Colonic mucosa (tissue), 4 donors: ENCODE measurements around the gene CEP85L. TPM values are rescaled to one million over a fixed set of nuclear protein-coding genes. Genes with fewer than 3 reads are reported as not detected.
A peak's percentile ranks its signal among the peaks of the same experiment; 100 is the strongest.

Experiments
- DNase-seq: peaks from one replicate; pipeline ENCODE4 v3.0.0-alpha.2; 2020
- H3K27ac ChIP-seq: fragments of 200-600 bp; one replicate; pipeline ENCODE4 v1.8.0; 2021
- H3K27me3 ChIP-seq: fragments of 200-600 bp; one replicate; pipeline ENCODE4 v1.8.0; 2021
- H3K36me3 ChIP-seq: fragments of 200-600 bp; one replicate; pipeline ENCODE4 v1.8.0; 2021
- H3K4me1 ChIP-seq: fragments of 200-600 bp; one replicate; pipeline ENCODE4 v1.8.0; 2021; ENCODE audit warnings: mild to moderate bottlenecking
- H3K4me3 ChIP-seq: fragments of 200-600 bp; one replicate; pipeline ENCODE4 v1.8.0; 2021
- H3K9ac ChIP-seq, 2 donors: one replicate each; pipeline ENCODE4 v1.7.0; 2013; ENCODE audit warnings: control low read depth in 2 of 2, low read depth in 2 of 2, low read length in 2 of 2
- H3K9me3 ChIP-seq: fragments of 200-600 bp; one replicate; pipeline ENCODE4 v1.8.0; 2021
- CTCF ChIP-seq: fragments of 200-600 bp; IDR thresholded peaks from one replicate; pipeline ENCODE4 v1.8.0; 2022; ENCODE audit warnings: antibody characterized with exemption, mild to moderate bottlenecking
- intact Hi-C: fragments of 100-400 bp; cut with DNase I; formaldehyde crosslinking; loops from one replicate; pipeline ENCODE4 v1.14.1; 2022
- total RNA-seq, 2 donors: library from RNA; stranded (reverse); fragmentation: NEBNext Ultra II Directional in 1 of 2; extraction: Animal tissue kit (Norgen Biotek cat#: 25700) in 1 of 2; gene quantifications; one replicate each; pipeline ENCODE4 v1.2.1, GENCODE V29; 2021
- donor health status: healthy.
- donor health status: DM: no; HTN: no; CAD: no.
- donor health status: DM: no; HTN: no; CAD: no.

CEP85L gene
- total RNA-seq, 2 donors from 2014 or later: 2.9 to 3.2 TPM

GRCh38 chr6:118660218-118660569 lies 8.8 kb upstream of the CEP85L start:
- Histone ChIP-seq H3K9me3 (no peaks in the 10 kb centered on the region), H3K4me1 (no peaks in the 10 kb centered on the region), H3K9ac (no peak overlapping the region), H3K36me3 (no peaks in the 10 kb centered on the region), H3K4me3 (no peak overlapping the region), H3K27ac (no peak overlapping the region), H3K27me3 (no peaks in the 10 kb centered on the region)
- DNase-seq: no peak
- no peak for TF ChIP-seq CTCF
- intact Hi-C loops: no loop called here

GRCh38 chr6:118659513-118660217 lies 8.3 kb upstream of the CEP85L start:
- Histone ChIP-seq H3K27ac (no peak overlapping the region), H3K4me3 (no peak overlapping the region)

GRCh38 chr6:118656847-118657451 lies 5.6 kb upstream of the CEP85L start:
- H3K36me3 ChIP-seq: no peaks in the 10 kb centered on the region
- no peak for DNase-seq
- no peak overlapping the region for H3K4me3 ChIP-seq
- no peaks in the 10 kb centered on the region for H3K27me3 ChIP-seq
- TF ChIP-seq CTCF: no peak
- intact Hi-C loops: no loop called here
- no peaks in the 10 kb centered on the region for H3K9me3 ChIP-seq
- no peak overlapping the region for H3K27ac ChIP-seq
- no peak overlapping the region for H3K9ac ChIP-seq
- no peaks in the 10 kb centered on the region for H3K4me1 ChIP-seq

More at GRCh38 chr6:118659513-118660217, 8.3 kb upstream of the CEP85L start:
- Histone ChIP-seq H3K9ac (no peak overlapping the region), H3K27me3 (no peaks in the 10 kb centered on the region), H3K4me1 (no peaks in the 10 kb centered on the region), H3K9me3 (no peaks in the 10 kb centered on the region), H3K36me3 (no peaks in the 10 kb centered on the region)
- DNase-seq: peak; percentile 20
- no peak for TF ChIP-seq CTCF
- intact Hi-C loops: no loop called here

- H3K4me3 ChIP-seq: peak overlapping the region; percentile 87
- intact Hi-C loops: no loop called here
- H3K4me1 ChIP-seq: no peaks in the 10 kb centered on the region
- peak overlapping the region in 1 of 2 donors; percentile 46 for H3K9ac ChIP-seq
- DNase-seq: no peak
- H3K27ac ChIP-seq: peak overlapping the region; percentile 95
- H3K27me3 ChIP-seq: no peaks in the 10 kb centered on the region
- TF ChIP-seq CTCF: no peak
- H3K9me3 ChIP-seq: no peaks in the 10 kb centered on the region
- no peaks in the 10 kb centered on the region for H3K36me3 ChIP-seq
Observed at GRCh38 chr6:118652051-118652615, 742 bp upstream of the CEP85L start.

GRCh38 chr6:118650582-118651281 lies 659 bp downstream of the CEP85L start:
- peak; percentile 47 for DNase-seq
- H3K36me3 ChIP-seq: no peaks in the 10 kb centered on the region
- no peaks in the 10 kb centered on the region for H3K27me3 ChIP-seq
- intact Hi-C loops: no loop called here
- H3K27ac ChIP-seq: peak overlapping the region; percentile 95
- no peaks in the 10 kb centered on the region for H3K4me1 ChIP-seq
- no peak for TF ChIP-seq CTCF
- peak overlapping the region; percentile 87 for H3K4me3 ChIP-seq
- H3K9me3 ChIP-seq: no peaks in the 10 kb centered on the region
- H3K9ac ChIP-seq: peak overlapping the region; percentile 66 to 98
